Right lobe of liver (tissue), 4 donors: ENCODE data around the gene LDB3.

Experiments
- CTCF ChIP-seq, 4 donors: fragments of 200-600 bp in 3 of 4; fragments of 450-650 bp in 1 of 4; IDR thresholded peaks; one replicate each; pipeline versions ENCODE4 v1.5.1 to v1.8.0; 2016 to 2022; ENCODE audit warnings: antibody characterized with exemption in 4 of 4, mild to moderate bottlenecking in 2 of 4
- POLR2A ChIP-seq: fragments of 450-650 bp; IDR thresholded peaks from one replicate; pipeline ENCODE4 v1.6.1; 2017; ENCODE audit warnings: antibody characterized with exemption, mild to moderate bottlenecking
- donor health status: DM: no; HTN: no; CAD: no.
- donor health status: DM: no; HTN: no; CAD: no.
- donor health status: DM: no; HTN: yes; CAD: no.

GRCh38 chr10:86653987-86654386 is 14.3 kb upstream of the LDB3 start:
- no peak for TF ChIP-seq CTCF (IDR thresholded peaks at IDR 0.05)
- no peak for TF ChIP-seq POLR2A
